SK-N-SH treated with all-trans-retinoic acid at 6 μM for 48 hours (cell line): Measurements from ENCODE around the gene MCEE.

Source experiments
- ATAC-seq: fragments of 200-7000 bp; cut with Tn5 transposase; 3 replicates; pipeline ENCODE4 v1.9.1; 2020; ENCODE audit warnings: mild to moderate bottlenecking, moderate library complexity
- ARNTL ChIP-seq: fragments of 450-650 bp; formaldehyde crosslinking; IDR thresholded peaks from 2 replicates; pipeline ENCODE4 v1.5.0; 2020; ENCODE audit warnings: low read depth, mild to moderate bottlenecking, moderate library complexity, borderline replicate concordance
- BACH2 ChIP-seq: fragments of 250-450 bp; sonication (Bioruptor Pico); IDR thresholded peaks from 2 replicates; pipeline ENCODE4 v1.9.0; 2021; ENCODE audit warnings: mild to moderate bottlenecking, borderline replicate concordance
- CSDC2 ChIP-seq: fragments of 250-450 bp; sonication (Bioruptor Pico); IDR thresholded peaks from 2 replicates; pipeline ENCODE4 v1.5.0; 2020; ENCODE audit warnings: mild to moderate bottlenecking, moderate library complexity
- ESRRG ChIP-seq: fragments of 250-450 bp; sonication (Bioruptor Pico); IDR thresholded peaks from 2 replicates; pipeline ENCODE4 v1.6.1; 2021; ENCODE audit warnings: mild to moderate bottlenecking
- GLIS3 ChIP-seq: fragments of 250-450 bp; sonication (Bioruptor Pico); IDR thresholded peaks from 2 replicates; pipeline ENCODE4 v1.5.0; 2020; ENCODE audit warnings: mild to moderate bottlenecking, moderate library complexity
- ISL1 ChIP-seq: fragments of 250-450 bp; sonication (Bioruptor Pico); IDR thresholded peaks from 2 replicates; pipeline ENCODE4 v2.1.2; 2022; ENCODE audit warnings: mild to moderate bottlenecking, moderate library complexity
- PPARA ChIP-seq: fragments of 250-450 bp; sonication (Bioruptor Pico); IDR thresholded peaks from 2 replicates; pipeline ENCODE4 v1.5.0; 2020; ENCODE audit warnings: mild to moderate bottlenecking, borderline replicate concordance
- RARB ChIP-seq: fragments of 250-450 bp; sonication (Bioruptor Pico); IDR thresholded peaks from 2 replicates; pipeline ENCODE4 v1.8.0; 2021; ENCODE audit warnings: mild to moderate bottlenecking, moderate library complexity
- SNAI2 ChIP-seq: fragments of 250-450 bp; sonication (Bioruptor Pico); IDR thresholded peaks from 2 replicates; pipeline ENCODE4 v1.5.0; 2020; ENCODE audit warnings: mild to moderate bottlenecking, moderate library complexity
- TOX ChIP-seq: fragments of 250-450 bp; sonication (Bioruptor Pico); IDR thresholded peaks from 2 replicates; pipeline ENCODE4 v1.8.0; 2021; ENCODE audit warnings: mild to moderate bottlenecking, moderate library complexity, borderline replicate concordance
- ZC3H10 ChIP-seq: fragments of 250-450 bp; sonication (Bioruptor Pico); IDR thresholded peaks from 2 replicates; pipeline ENCODE4 v1.5.1; 2021; ENCODE audit warnings: mild to moderate bottlenecking, moderate library complexity
- ZFP3 ChIP-seq: fragments of 250-450 bp; sonication (Bioruptor Pico); IDR thresholded peaks from 2 replicates; pipeline ENCODE4 v1.5.0; 2020; ENCODE audit warnings: mild to moderate bottlenecking, moderate library complexity
- ZFP30 ChIP-seq: fragments of 450-650 bp; formaldehyde crosslinking; IDR thresholded peaks from 2 replicates; pipeline ENCODE4 v1.5.0; 2022; ENCODE audit warnings: mild to moderate bottlenecking, moderate library complexity
- ZNF565 ChIP-seq: fragments of 450-650 bp; formaldehyde crosslinking; conservative IDR thresholded peaks from 2 replicates; pipeline ENCODE4 v1.5.0; 2020; ENCODE audit warnings: low read depth, mild to moderate bottlenecking, moderate library complexity
- ZNF70 ChIP-seq: fragments of 450-650 bp; formaldehyde crosslinking; IDR thresholded peaks from 2 replicates; pipeline ENCODE4 v1.5.0; 2020; ENCODE audit warnings: mild to moderate bottlenecking, moderate library complexity
- ZNF8 ChIP-seq: fragments of 450-650 bp; formaldehyde crosslinking; IDR thresholded peaks from 2 replicates; pipeline ENCODE4 v1.5.0; 2020; ENCODE audit warnings: mild to moderate bottlenecking, moderate library complexity
- TF ChIP-seq, protein P1 (sequence below): fragments of 250-450 bp; sonication (Bioruptor Pico); IDR thresholded peaks from 2 replicates; pipeline ENCODE4 v1.5.1; 2020; ENCODE audit warnings: low read depth, mild to moderate bottlenecking, moderate library complexity
- TF ChIP-seq, protein P2 (sequence below): fragments of 250-450 bp; sonication (Bioruptor Pico); IDR thresholded peaks from 2 replicates; pipeline ENCODE4 v1.5.1; 2021; ENCODE audit warnings: mild to moderate bottlenecking, moderate library complexity
- TF ChIP-seq, protein P3 (sequence below): fragments of 250-450 bp; sonication (Bioruptor Pico); IDR thresholded peaks from 2 replicates; pipeline ENCODE4 v1.5.0; 2020; ENCODE audit warnings: mild to moderate bottlenecking, moderate library complexity
- TF ChIP-seq, protein P4 (sequence below): fragments of 250-450 bp; sonication (Bioruptor Pico); IDR thresholded peaks from 2 replicates; pipeline ENCODE4 v1.8.0; 2020; ENCODE audit warnings: mild to moderate bottlenecking, moderate library complexity, borderline replicate concordance
- TF ChIP-seq, protein P5 (sequence below): fragments of 250-450 bp; sonication (Bioruptor Pico); IDR thresholded peaks from 2 replicates; pipeline ENCODE4 v1.8.0; 2021; ENCODE audit warnings: low read depth, mild to moderate bottlenecking, moderate library complexity, borderline replicate concordance

Gene MCEE

DNA sequence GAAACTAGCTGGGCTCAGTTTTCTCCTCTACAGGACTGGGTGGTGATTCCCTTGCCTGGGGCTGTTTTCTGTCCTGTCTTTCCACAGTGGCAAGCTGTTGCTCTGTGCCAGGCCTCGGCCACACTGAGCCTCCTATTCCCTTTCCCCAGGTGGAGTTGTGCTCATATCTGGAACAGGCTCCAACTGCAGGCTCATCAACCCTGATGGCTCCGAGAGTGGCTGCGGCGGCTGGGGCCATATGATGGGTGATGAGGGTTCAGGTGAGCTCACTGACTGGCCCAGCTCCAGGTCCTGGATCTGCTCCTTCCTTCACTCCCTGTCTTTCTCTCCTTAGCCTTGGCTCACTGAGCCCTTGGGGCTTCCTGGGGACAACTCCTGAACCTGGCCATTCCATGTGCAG is 57.5 kb downstream of the MCEE start:
- ATAC-seq: no peak
- TF ChIP-seq ZNF8 (CRISPR knock-in tag) (no peak), ZFP3 (CRISPR knock-in tag) (no peak), ESRRG (CRISPR knock-in tag) (no peak), BACH2 (CRISPR knock-in tag) (no peak), TOX (CRISPR knock-in tag) (no peak), ARNTL (no peak), GLIS3 (CRISPR knock-in tag) (no peak), ZNF565 (CRISPR knock-in tag) (no peak), RARB (CRISPR knock-in tag) (no peak), CSDC2 (CRISPR knock-in tag) (no peak), ZFP30 (no peak), SNAI2 (CRISPR knock-in tag) (no peak)
- TF ChIP-seq, protein P1, sequence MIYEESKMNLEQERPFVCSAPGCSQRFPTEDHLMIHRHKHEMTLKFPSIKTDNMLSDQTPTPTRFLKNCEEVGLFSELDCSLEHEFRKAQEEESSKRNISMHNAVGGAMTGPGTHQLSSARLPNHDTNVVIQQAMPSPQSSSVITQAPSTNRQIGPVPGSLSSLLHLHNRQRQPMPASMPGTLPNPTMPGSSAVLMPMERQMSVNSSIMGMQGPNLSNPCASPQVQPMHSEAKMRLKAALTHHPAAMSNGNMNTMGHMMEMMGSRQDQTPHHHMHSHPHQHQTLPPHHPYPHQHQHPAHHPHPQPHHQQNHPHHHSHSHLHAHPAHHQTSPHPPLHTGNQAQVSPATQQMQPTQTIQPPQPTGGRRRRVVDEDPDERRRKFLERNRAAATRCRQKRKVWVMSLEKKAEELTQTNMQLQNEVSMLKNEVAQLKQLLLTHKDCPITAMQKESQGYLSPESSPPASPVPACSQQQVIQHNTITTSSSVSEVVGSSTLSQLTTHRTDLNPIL: no peak
- TF ChIP-seq, protein P2, sequence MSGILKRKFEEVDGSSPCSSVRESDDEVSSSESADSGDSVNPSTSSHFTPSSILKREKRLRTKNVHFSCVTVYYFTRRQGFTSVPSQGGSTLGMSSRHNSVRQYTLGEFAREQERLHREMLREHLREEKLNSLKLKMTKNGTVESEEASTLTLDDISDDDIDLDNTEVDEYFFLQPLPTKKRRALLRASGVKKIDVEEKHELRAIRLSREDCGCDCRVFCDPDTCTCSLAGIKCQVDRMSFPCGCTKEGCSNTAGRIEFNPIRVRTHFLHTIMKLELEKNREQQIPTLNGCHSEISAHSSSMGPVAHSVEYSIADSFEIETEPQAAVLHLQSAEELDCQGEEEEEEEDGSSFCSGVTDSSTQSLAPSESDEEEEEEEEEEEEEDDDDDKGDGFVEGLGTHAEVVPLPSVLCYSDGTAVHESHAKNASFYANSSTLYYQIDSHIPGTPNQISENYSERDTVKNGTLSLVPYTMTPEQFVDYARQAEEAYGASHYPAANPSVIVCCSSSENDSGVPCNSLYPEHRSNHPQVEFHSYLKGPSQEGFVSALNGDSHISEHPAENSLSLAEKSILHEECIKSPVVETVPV (CRISPR knock-in tag): no peak
- TF ChIP-seq, protein P3, sequence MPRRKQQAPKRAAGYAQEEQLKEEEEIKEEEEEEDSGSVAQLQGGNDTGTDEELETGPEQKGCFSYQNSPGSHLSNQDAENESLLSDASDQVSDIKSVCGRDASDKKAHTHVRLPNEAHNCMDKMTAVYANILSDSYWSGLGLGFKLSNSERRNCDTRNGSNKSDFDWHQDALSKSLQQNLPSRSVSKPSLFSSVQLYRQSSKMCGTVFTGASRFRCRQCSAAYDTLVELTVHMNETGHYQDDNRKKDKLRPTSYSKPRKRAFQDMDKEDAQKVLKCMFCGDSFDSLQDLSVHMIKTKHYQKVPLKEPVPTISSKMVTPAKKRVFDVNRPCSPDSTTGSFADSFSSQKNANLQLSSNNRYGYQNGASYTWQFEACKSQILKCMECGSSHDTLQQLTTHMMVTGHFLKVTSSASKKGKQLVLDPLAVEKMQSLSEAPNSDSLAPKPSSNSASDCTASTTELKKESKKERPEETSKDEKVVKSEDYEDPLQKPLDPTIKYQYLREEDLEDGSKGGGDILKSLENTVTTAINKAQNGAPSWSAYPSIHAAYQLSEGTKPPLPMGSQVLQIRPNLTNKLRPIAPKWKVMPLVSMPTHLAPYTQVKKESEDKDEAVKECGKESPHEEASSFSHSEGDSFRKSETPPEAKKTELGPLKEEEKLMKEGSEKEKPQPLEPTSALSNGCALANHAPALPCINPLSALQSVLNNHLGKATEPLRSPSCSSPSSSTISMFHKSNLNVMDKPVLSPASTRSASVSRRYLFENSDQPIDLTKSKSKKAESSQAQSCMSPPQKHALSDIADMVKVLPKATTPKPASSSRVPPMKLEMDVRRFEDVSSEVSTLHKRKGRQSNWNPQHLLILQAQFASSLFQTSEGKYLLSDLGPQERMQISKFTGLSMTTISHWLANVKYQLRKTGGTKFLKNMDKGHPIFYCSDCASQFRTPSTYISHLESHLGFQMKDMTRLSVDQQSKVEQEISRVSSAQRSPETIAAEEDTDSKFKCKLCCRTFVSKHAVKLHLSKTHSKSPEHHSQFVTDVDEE (CRISPR knock-in tag): no peak
- TF ChIP-seq, protein P4, sequence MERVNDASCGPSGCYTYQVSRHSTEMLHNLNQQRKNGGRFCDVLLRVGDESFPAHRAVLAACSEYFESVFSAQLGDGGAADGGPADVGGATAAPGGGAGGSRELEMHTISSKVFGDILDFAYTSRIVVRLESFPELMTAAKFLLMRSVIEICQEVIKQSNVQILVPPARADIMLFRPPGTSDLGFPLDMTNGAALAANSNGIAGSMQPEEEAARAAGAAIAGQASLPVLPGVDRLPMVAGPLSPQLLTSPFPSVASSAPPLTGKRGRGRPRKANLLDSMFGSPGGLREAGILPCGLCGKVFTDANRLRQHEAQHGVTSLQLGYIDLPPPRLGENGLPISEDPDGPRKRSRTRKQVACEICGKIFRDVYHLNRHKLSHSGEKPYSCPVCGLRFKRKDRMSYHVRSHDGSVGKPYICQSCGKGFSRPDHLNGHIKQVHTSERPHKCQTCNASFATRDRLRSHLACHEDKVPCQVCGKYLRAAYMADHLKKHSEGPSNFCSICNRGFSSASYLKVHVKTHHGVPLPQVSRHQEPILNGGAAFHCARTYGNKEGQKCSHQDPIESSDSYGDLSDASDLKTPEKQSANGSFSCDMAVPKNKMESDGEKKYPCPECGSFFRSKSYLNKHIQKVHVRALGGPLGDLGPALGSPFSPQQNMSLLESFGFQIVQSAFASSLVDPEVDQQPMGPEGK (CRISPR knock-in tag): no peak
- TF ChIP-seq, protein P5, sequence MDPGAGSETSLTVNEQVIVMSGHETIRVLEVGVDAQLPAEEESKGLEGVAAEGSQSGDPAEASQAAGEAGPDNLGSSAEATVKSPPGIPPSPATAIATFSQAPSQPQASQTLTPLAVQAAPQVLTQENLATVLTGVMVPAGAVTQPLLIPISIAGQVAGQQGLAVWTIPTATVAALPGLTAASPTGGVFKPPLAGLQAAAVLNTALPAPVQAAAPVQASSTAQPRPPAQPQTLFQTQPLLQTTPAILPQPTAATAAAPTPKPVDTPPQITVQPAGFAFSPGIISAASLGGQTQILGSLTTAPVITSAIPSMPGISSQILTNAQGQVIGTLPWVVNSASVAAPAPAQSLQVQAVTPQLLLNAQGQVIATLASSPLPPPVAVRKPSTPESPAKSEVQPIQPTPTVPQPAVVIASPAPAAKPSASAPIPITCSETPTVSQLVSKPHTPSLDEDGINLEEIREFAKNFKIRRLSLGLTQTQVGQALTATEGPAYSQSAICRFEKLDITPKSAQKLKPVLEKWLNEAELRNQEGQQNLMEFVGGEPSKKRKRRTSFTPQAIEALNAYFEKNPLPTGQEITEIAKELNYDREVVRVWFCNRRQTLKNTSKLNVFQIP (CRISPR knock-in tag): no peak

DNA sequence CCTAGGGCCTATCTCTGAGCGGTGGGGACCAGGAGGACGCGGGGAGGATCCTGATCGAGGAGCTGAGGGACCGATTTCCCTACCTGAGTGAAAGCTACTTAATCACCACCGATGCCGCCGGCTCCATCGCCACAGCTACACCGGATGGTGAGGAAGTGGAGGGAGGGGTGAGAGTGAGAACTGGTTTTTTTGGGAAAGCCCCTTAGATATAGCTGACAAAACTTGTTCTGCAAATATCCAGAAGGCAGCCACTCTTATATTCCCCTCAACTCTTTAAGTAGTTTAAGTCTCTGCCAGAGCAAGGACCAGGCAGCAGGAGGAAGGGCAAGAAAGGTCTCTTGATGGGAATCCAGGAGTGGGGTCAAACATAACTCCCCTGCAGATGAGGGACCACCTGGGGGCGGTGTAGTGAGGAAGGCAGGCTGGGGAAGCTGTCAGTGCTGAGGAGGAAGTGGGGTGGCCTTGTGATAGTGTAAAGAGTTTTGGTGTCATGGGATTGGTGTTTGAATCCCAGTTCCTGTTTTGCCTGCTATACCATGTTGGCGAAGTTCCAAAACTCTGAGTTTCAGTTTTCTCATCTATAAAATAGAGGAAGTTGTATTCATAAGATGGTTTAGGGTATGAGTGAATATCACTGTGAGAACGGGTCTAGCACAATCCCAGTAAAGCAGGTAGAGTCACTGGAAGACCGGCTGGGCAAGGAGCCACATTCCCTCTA is 58.2 kb downstream of the MCEE start:
- ATAC-seq: no peak
- TF ChIP-seq, protein P3 (CRISPR knock-in tag): no peak
- TF ChIP-seq, protein P1: no peak
- TF ChIP-seq, protein P2 (CRISPR knock-in tag): no peak
- TF ChIP-seq, protein P5 (CRISPR knock-in tag): no peak
- no peak for TF ChIP-seq ZNF70 (CRISPR knock-in tag)
- no peak for TF ChIP-seq ZNF8 (CRISPR knock-in tag)
- no peak for TF ChIP-seq BACH2 (CRISPR knock-in tag)
- no peak for TF ChIP-seq PPARA (CRISPR knock-in tag)
- TF ChIP-seq CSDC2 (CRISPR knock-in tag): no peak
- TF ChIP-seq ZNF565 (CRISPR knock-in tag): no peak
- no peak for TF ChIP-seq ZFP3 (CRISPR knock-in tag)
- no peak for TF ChIP-seq ISL1
- TF ChIP-seq TOX (CRISPR knock-in tag): no peak
- TF ChIP-seq ZC3H10 (CRISPR knock-in tag): no peak
- TF ChIP-seq ZFP30: no peak
